Neural progenitor cell (in vitro differentiated cells): ENCODE measurements around the gene LUZP2. TPM values are rescaled to one million over a fixed set of nuclear protein-coding genes. Genes with fewer than 3 reads are reported as not detected.
A peak's percentile ranks its signal among the peaks of the same experiment; 100 is the strongest.

ENCODE experiments used
- DNase-seq: peaks from one replicate; pipeline ENCODE4 v3.0.0-alpha.2; 2016; ENCODE audit warnings: low spot score
- H2AFZ ChIP-seq: fragments of 200-600 bp; sonication (generic); replicated peaks from 2 replicates; pipeline ENCODE4 v1.6.1; 2016; ENCODE audit warnings: antibody characterized with exemption
- H3F3A ChIP-seq: fragments of 200-600 bp; sonication (generic); 2 replicates; pipeline ENCODE4 v1.6.1; 2016; ENCODE audit warnings: antibody characterized with exemption, low read depth
- H3K27ac ChIP-seq: fragments of 200-600 bp; sonication (generic); 2 replicates; pipeline ENCODE4 v1.5.1; 2016; ENCODE audit warnings: mild to moderate bottlenecking
- H3K27me3 ChIP-seq: fragments of 200-600 bp; sonication (generic); 2 replicates; pipeline ENCODE4 v1.6.1; 2016; ENCODE audit warnings: mild to moderate bottlenecking, moderate library complexity
- H3K36me3 ChIP-seq: fragments of 200-600 bp; sonication (generic); 2 replicates; pipeline ENCODE4 v1.5.1; 2016
- H3K4me1 ChIP-seq: fragments of 200-600 bp; sonication (generic); 2 replicates; pipeline ENCODE4 v1.6.1; 2016; ENCODE audit warnings: mixed run types
- H3K4me2 ChIP-seq: fragments of 200-600 bp; sonication (generic); 2 replicates; pipeline ENCODE4 v1.6.1; 2016
- H3K4me3 ChIP-seq: fragments of 200-600 bp; sonication (generic); 2 replicates; pipeline ENCODE4 v1.5.1; 2016
- H3K79me2 ChIP-seq: fragments of 200-600 bp; sonication (generic); 2 replicates; pipeline ENCODE4 v1.6.1; 2016; ENCODE audit warnings: low read depth
- H3K9ac ChIP-seq: fragments of 200-600 bp; sonication (generic); 2 replicates; pipeline ENCODE4 v1.6.1; 2016
- H3K9me3 ChIP-seq: fragments of 200-600 bp; sonication (generic); 2 replicates; pipeline ENCODE4 v1.5.1; 2016; ENCODE audit warnings: low read depth
- H4K20me1 ChIP-seq: fragments of 200-600 bp; sonication (generic); 2 replicates; pipeline ENCODE4 v1.6.1; 2016; ENCODE audit warnings: low read depth
- H3K27ac Mint-ChIP-seq: 3 replicates; pipeline ENCODE4 v1.8.0; 2021; ENCODE audit warnings: mixed read lengths
- H3K27me3 Mint-ChIP-seq: 2 replicates; pipeline ENCODE4 v1.8.0; 2022; ENCODE audit warnings: low read depth, mild to moderate bottlenecking, inconsistent platforms, moderate library complexity, mixed read lengths; ENCODE audit not compliant: insufficient read depth
- H3K36me3 Mint-ChIP-seq: 3 replicates; pipeline ENCODE4 v1.8.0; 2021; ENCODE audit warnings: mixed read lengths
- H3K4me1 Mint-ChIP-seq: 3 replicates; pipeline ENCODE4 v1.8.0; 2021; ENCODE audit warnings: mixed read lengths
- H3K4me3 Mint-ChIP-seq: 3 replicates; pipeline ENCODE4 v1.8.0; 2021; ENCODE audit warnings: mild to moderate bottlenecking, moderate library complexity, mixed read lengths
- H3K9me3 Mint-ChIP-seq: 3 replicates; pipeline ENCODE4 v1.8.0; 2020; ENCODE audit warnings: mixed read lengths
- EZH2 ChIP-seq: fragments of 200-600 bp; sonication (generic); IDR thresholded peaks from 2 replicates; pipeline ENCODE4 v1.6.1; 2017; ENCODE audit warnings: antibody characterized with exemption, mild to moderate bottlenecking, moderate library complexity
- EZH2phosphoT487 ChIP-seq: fragments of 200-600 bp; sonication (generic); IDR thresholded peaks from 2 replicates; pipeline ENCODE4 v1.6.1; 2017; ENCODE audit warnings: antibody characterized with exemption
- total RNA-seq: library from RNA; depleted of rRNA; stranded (reverse); fragments of >200 nt; gene quantifications from 2 replicates; pipeline ENCODE4 v1.2.3, GENCODE V29; 2015; ENCODE audit warnings: low replicate concordance
- TF ChIP-seq, protein P1 (sequence below): fragments of 200-600 bp; sonication (generic); IDR thresholded peaks from 2 replicates; pipeline ENCODE4 v1.5.1; 2017; ENCODE audit warnings: antibody characterized with exemption, mild to moderate bottlenecking

Gene LUZP2
- total RNA-seq, 1 donor from 2014 or later, result 2.5 TPM

DNA sequence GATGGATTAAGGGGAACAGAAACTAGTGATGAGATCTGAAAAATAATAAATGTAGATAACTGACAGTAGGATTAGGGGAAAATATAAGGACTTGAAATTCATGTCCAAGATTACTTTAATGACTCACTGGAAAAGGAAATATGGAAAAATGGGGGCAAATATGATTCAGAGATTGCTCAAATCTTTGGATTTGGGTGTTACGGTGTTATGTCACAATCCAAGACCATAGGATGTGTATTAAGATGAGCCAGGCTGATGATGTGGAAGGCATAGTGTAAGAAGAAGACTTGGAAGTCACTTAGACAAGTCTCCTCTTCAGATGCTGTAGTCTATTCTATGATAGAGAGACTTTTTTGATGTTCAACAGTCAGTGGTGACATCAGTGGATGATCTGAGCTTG, 323.7 kb downstream of the LUZP2 start:
- Mint-ChIP-seq H3K36me3 (no peaks in the 10 kb centered on the region), H3K9me3 (peaks cover 2% of the 10 kb centered on the region), H3K4me3 (no peak overlapping the region), H3K4me1 (no peaks in the 10 kb centered on the region), H3K27ac (no peak overlapping the region), H3K27me3 (peaks cover 3% of the 10 kb centered on the region)
- Histone ChIP-seq H3K36me3 (no peaks in the 10 kb centered on the region), H3K9me3 (no peaks in the 10 kb centered on the region), H3K27me3 (no peaks in the 10 kb centered on the region), H3F3A (no peaks in the 10 kb centered on the region), H3K79me2 (no peaks in the 10 kb centered on the region), H3K4me1 (no peaks in the 10 kb centered on the region), H3K4me2 (no peak overlapping the region), H3K4me3 (no peak overlapping the region), H2AFZ (no peak overlapping the region), H3K9ac (no peak overlapping the region), H3K27ac (no peak overlapping the region), H4K20me1 (no peaks in the 10 kb centered on the region)
- DNase-seq, result no peak
- TF ChIP-seq, protein P1, sequence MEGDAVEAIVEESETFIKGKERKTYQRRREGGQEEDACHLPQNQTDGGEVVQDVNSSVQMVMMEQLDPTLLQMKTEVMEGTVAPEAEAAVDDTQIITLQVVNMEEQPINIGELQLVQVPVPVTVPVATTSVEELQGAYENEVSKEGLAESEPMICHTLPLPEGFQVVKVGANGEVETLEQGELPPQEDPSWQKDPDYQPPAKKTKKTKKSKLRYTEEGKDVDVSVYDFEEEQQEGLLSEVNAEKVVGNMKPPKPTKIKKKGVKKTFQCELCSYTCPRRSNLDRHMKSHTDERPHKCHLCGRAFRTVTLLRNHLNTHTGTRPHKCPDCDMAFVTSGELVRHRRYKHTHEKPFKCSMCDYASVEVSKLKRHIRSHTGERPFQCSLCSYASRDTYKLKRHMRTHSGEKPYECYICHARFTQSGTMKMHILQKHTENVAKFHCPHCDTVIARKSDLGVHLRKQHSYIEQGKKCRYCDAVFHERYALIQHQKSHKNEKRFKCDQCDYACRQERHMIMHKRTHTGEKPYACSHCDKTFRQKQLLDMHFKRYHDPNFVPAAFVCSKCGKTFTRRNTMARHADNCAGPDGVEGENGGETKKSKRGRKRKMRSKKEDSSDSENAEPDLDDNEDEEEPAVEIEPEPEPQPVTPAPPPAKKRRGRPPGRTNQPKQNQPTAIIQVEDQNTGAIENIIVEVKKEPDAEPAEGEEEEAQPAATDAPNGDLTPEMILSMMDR, result no peak
- no peak for TF ChIP-seq EZH2
- TF ChIP-seq EZH2phosphoT487, result no peak

DNA sequence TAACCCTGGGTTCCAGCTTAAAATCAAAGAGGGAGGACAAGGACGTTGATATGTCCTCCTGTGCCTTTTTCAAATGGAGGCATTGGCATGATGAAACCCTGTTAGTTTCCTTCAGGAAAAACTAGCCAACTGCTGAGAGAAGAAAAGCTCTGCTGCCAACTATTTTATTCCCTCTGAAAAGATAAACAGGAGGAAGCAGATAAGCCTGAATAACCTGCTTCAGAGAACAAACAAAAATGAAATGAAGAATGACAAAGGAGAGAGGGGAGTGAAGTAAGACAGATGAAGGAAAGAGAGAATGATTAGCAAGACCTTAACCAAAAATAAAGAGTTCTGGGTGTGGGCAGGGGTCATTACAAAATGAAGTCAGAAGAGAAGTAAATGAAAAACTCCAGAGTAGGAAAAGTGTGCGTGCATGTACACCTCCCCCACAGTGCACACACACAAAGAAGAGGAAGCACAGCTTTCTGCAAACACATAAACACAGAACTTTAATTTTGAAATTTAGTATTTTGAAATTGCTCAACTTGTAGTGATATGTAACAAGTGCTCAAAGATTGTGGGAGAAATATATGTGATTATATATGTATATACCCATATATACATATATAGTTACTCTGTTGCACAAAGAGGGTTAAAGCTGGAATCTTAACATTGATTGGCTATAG, 332.2 kb downstream of the LUZP2 start:
- Histone ChIP-seq H3K27ac (peak overlapping the region; percentile 1), H3K36me3 (no peaks in the 10 kb centered on the region), H3F3A (no peaks in the 10 kb centered on the region), H4K20me1 (no peaks in the 10 kb centered on the region), H3K4me2 (no peak overlapping the region), H3K4me3 (no peak overlapping the region), H3K79me2 (no peaks in the 10 kb centered on the region), H3K27me3 (no peaks in the 10 kb centered on the region), H2AFZ (peak overlapping the region; percentile 0), H3K4me1 (peaks cover 5% of the 10 kb centered on the region), H3K9me3 (no peaks in the 10 kb centered on the region), H3K9ac (no peak overlapping the region)
- no peak for TF ChIP-seq EZH2
- TF ChIP-seq EZH2phosphoT487, result no peak
- TF ChIP-seq, protein P1, result no peak
- Mint-ChIP-seq H3K4me1 (peaks cover 24% of the 10 kb centered on the region), H3K4me3 (no peak overlapping the region), H3K9me3 (no peaks in the 10 kb centered on the region), H3K36me3 (no peaks in the 10 kb centered on the region), H3K27me3 (no peaks in the 10 kb centered on the region), H3K27ac (peak overlapping the region; percentile 4)
- no peak for DNase-seq

DNA sequence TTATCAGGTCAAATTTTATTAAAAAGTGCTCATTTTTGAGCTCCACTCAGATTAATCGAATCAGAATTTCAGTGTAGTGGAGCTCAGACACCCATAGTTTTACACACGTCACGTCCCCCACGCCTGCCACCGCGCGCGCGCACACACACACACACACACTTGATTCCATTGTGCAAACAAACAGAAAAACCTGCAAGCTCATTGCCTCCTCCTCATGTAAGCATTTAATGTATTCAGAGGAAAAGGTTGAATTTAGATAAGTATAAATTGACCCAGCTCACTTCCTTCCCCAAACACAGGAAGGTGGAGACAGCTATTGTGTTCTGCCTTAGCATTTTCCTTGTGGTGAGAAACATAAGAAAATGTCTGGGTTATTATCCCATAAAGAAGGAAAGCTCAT, 336.7 kb downstream of the LUZP2 start:
- H3K4me1 Mint-ChIP-seq, result peaks cover 11% of the 10 kb centered on the region
- H3K4me3 ChIP-seq, result no peak overlapping the region
- no peaks in the 10 kb centered on the region for H3F3A ChIP-seq
- no peak overlapping the region for H3K4me3 Mint-ChIP-seq
- no peaks in the 10 kb centered on the region for H3K9me3 ChIP-seq
- peaks cover 2% of the 10 kb centered on the region for H3K27me3 Mint-ChIP-seq
- H3K27ac Mint-ChIP-seq, result no peak overlapping the region
- no peaks in the 10 kb centered on the region for H3K9me3 Mint-ChIP-seq
- H3K27ac ChIP-seq, result no peak overlapping the region
- no peak overlapping the region for H2AFZ ChIP-seq
- H3K4me2 ChIP-seq, result no peak overlapping the region
- no peak overlapping the region for H3K9ac ChIP-seq
- TF ChIP-seq, protein P1, result no peak
- no peaks in the 10 kb centered on the region for H3K79me2 ChIP-seq
- H3K36me3 ChIP-seq, result no peaks in the 10 kb centered on the region
- DNase-seq, result no peak
- H3K4me1 ChIP-seq, result peaks cover 2% of the 10 kb centered on the region
- H3K36me3 Mint-ChIP-seq, result no peaks in the 10 kb centered on the region
- H4K20me1 ChIP-seq, result no peaks in the 10 kb centered on the region
- no peaks in the 10 kb centered on the region for H3K27me3 ChIP-seq
